ENCODE data around the gene RGS18.
"Not testable (repeated sequence)": the region's sequence is repeated elsewhere in the genome, so short reads cannot be mapped to it uniquely, and the experiment has no call there.

Gene RGS18

DNA sequence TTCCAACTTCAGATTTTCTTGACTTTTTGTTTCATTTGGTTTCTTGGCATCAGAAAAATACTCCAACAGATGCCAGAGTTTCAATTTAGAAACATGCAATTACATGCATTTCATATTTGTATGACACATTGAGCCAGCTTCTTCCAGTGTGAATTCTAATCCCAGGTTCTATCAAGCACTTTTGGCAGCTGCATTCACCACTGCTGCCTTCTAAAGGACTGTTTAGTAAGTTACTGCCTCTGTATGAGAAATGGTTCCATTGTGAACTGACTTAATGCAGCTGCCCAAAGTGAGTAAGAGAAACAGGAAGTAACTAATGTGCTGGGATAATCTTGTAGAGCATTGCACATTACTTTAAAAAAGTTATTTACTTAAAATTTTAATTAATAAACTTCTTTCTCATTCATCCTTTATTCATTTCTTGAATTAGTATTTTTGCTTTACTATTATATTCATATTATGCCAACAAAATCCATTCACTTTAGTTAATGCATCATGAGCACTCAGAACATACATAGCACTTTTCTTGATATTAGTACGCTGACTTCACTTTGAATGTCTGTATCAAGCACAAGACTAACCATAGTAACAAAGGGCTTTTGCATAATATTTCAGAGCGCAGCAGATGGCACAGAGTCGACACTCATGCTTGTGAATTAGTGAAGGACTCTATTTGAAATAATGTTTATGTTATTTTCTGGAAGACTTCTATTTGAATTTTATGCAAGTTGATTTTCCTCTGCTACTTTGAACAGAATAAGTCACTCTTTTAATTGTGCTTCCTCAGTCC lies 9.8 kb downstream of the RGS18 start:
- no peak for DNase-seq

DNA sequence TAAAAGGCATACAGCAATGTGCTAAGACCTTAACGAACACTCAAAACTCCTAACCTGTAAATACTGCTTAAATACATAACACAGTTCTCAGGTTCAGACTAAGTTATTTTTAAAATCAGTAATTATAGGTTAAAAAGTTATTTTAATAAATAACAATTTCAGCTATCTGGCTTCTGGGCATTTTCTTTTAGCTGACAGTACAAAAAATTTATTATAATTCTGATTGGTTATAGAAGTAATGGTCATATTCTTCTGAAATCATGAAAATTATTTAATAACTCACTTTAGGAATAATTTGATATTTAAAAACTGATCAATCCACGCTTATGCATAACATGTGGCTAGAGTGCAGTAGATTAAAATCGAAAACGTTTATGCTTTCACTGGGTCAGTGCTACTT lies 10.7 kb downstream of the RGS18 start:
- no peak for DNase-seq

DNA sequence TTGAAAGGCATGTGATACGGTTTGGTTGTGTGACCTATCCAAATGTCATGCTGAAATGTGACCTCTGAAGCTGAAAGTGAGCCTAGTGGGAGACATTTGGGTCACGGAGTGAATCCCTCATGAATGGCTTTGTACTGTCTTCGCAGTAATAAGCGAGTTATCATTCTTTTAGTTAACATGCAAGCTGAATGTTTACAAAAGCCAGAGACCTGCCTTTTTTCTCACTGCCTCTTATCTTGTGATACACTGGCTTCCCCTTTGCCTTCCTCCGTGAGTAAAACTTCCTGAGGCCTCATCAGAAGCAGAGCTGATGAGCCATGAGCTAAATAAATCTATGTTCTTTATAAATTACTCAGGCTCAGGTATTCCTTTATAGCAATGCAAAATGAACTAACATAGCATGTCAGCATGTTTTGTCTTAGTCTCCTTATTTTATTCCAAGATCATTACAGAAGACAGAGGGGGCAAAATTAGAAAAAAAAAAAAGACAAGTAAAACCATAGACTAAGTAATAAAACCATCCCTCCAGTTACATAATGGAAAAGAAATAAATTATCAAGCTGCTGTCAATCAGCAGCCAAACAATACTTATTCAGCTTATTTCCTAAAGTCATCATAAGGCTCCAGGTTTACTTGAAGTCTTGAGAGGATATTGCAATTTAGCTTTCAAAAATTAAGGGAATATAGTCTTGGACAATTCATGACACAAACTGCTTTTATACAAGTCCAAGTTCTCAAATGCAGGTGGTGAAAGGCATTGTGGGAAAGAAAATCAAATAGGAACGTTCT lies 12.1 kb downstream of the RGS18 start:
- no peak for DNase-seq

DNA sequence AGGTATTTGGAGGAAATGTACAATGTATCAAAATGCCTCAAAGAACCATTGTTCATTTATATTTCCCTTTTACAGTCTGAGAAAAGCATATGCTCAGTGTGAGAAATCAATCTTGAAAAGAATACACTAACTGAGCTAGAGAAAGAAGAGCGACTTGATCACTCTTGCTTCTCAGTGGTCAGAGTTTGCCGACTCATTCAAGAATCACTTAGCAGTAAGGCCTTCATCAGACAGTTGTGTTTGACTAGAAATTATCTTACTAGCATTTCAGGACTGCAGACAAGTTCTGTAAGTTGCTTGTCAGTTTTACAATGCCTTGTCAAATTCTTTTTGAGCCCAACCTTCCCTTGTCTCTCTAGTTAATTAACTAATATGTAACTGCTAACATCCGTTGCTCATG lies 12.9 kb downstream of the RGS18 start:
- DNase-seq: no peak

DNA sequence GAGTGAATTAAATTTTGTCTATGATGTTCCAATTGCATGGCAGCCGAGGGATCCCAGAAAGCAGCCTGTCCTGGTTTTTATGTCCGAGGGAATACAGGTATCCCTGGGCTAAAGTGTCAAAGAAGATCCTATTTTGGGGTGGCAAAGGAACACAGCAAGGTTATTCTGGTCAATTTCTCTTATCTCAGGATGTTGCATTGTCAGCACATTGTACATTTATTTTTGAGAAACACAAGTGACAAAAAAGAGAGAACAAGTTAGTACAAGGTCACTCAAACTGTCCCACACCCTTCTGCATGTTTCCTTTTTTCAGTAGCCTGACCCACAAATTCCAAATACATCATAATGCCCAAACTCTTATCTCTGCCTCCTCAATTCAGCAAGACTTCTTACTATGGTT lies 17.7 kb downstream of the RGS18 start:
- DNase-seq: no peak

DNA sequence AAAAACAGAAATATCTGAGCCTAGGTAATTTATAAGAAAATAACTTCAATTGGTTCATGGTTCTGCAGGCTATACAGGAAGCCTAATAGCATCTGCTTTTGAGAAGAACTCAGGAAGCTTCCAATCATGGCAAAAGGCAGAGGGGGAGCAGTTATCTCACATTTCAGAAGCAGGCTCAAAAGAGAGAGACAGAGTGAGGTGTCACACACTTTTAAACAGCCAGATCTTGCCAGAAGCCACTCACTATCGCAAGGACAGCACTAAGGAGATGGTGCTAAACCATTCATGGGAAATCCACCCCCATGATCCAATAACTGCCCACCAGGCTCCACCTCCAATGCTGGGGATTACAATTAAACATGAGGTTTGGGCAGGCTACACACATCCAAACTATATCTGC lies 25.5 kb downstream of the RGS18 start:
- no peak for DNase-seq

DNA sequence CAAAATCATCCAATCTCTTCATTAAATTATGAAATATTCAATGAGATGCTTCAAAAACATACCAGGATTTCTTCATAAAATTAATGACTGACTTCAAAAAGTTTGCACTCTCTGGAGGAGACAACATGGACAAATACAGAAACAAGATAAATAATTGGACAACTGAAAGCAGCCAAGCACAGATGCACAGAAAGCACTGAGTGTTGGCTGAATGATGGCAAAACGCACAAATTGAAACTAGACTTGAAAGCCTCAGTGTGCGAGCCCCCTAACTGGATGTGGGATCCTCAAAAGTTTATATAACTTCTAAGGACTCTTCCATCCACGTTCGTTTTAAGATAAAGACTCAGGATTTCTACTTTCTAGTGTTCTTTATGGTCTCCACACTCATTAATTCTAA lies 27.9 kb downstream of the RGS18 start:
- no peak for DNase-seq

DNA sequence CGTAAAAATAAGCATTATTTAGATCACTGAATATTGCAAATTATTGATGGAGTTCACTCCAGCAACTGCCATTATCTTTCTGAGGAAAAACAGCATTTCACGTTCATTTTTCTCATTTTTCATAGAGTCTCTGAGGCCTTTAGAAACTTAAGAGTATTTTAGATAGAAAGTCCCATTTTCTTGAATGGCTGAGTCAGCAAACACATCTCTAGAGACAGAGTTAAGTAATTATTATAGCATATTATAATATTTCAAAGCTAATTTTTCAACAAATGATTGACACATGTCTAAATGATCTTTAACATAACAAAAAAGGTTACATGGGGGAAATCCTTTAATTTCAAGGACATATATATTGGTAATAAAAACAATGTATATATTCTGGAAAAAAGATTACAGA lies 31.8 kb downstream of the RGS18 start:
- DNase-seq: no peak

DNA sequence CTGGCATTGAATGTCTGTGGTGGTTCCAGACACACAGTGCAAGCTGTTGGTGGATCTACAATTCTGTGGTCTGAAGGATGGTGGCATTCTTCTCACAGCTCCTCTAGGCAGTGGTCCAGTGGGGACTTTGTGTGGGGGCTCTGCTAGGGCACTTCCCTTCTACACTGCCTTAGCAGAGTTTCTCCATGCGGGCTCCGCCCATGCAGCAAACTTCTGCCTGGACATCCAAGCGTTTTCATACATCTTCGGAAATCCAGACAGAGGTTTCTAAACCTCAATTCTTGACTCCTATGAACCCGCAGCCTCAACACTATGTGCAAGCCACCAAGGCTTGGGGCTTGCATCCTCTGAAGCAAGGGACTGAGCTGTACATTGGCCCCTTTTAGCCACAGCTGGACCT lies 43.0 kb downstream of the RGS18 start:
- DNase-seq: no peak

DNA sequence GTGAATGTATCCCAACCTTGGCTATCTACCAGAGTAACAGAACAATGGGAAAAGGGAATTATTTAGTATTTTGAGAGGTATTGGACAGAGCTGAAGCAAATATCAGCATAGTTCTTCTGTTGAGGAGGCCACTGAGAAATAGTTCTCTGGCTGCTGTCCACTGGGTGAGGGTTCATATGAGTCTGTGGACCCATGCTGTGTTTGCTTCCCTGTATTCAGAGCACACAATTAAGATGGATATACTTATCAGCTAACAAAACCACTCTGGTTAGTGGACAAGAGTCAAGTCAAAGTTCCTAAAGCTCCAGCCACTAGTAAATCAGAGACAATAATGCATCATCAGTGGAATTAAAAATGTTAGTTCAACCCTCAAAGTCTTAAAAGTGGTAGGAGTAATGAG lies 66.1 kb downstream of the RGS18 start:
- DNase-seq: no peak

DNA sequence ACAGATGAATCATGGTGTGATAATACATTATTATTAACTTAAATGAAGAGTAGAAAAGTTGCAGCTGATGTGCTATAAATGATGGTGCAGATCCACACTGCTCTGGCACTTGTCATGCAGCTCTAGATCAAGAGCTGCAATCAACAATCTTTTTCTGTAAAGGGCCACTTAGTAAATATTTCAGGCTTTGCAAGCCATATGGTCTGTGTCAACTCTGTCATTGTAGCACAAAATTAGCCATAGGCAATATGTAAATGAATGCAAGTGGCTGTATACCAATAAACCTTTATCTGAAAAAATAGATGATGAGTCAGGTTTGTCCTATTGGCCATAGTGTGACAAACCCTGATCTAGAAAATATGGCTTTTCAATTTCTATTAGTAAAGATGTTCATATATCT lies 66.6 kb downstream of the RGS18 start:
- DNase-seq: no peak

DNA sequence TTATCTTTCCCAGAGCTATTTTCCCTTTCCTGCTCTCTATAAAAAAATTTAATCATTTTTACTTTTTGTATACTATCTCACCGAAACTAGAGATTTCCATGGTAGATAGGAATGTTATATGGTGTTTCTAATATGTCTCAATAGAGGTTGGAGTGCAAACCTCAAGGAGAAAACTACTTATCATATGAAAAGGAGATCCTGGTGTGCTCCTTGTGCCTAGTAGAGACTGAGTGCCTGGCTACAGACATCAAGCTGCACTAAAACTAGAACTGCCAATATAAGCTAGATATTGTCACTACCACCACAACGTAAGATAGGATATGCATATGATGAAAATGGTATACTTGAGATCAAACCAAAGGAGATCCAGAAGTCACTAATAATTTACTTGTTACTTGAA lies 67.0 kb downstream of the RGS18 start:
- DNase-seq: no peak

DNA sequence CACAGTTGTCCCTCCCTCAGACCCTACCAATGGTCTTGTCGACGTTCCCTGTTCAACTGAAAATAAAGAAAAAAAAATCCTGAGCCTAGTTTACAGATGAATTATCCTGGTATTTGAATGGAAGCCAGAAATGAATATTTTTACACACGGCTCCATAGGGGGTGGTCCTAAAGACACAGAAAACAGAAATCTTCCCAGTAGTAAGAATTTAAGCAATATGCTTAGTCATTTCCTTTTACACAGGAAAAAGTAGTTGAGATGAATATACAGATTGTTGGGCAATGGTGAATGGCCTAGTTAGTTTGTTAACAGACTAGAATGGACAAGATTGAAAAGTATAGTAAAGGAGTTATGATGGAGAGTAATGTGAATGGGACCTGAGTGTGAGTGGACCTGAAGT lies 67.4 kb downstream of the RGS18 start:
- no peak for DNase-seq

DNA sequence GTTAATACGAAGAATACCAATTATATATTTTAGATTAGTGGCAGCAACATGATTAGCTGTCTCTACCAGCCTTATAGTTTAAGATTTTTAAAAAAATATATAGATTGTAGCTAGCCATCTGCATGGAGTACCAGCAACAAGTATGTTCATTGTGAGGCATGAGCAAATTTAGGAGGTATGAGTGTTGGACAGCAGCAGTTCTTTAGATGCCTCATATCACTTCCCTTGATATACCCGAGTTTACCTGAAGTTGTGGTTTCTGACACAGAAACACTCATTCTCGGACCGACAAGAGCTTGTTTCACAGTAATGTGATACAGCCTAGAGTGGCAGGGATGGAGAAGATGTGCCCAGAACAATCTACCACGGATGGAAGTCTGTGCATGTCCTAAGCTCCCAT lies 69.1 kb downstream of the RGS18 start:
- DNase-seq: no peak

DNA sequence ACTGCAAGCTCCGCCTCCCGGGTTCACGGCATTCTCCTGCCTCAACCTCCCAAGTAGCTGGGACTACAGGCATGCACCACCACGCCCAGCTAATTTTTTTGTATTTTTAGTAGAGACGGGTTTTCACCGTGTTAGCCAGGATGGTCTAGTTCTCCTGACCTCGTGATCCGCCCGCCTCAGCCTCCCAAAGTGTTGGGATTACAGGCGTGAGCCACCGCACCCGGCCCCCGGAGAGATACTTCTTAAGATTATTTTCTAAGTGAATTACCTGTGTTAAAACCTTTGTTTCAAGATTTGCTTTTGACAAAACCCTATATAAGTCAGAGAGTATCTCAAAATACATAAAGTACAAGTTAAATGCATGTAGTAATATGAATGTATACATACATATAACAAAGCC lies 69.7 kb downstream of the RGS18 start:
- DNase-seq: not testable (repeated sequence)

DNA sequence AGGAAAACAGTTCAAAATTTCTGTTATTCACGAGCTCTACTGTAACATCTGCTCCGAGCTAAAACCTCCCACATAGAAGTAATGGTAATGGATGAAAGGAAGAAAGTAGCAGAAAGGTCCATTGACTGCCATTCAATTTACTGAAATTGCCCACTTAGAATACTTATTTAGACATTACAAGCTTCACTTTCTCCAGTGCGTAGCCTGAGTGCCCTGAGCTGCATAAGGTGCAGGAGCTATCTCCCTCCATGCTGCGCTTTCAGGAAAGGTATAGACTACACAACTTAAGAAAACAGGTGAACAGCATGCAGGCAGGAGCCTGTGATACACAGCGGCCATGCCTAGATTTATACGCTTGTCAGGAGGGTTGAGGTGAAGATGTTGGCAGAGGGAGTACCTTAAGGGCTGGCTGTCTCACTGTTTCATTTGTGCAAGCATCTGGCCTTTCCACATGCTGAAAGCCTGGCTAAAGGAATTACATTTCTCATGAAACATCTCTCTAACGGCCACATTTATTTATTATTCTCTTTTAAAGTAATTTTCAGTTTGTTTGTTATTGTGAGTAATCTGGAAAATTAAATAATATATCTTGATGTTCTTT lies 74.7 kb downstream of the RGS18 start:
- no peak for DNase-seq

DNA sequence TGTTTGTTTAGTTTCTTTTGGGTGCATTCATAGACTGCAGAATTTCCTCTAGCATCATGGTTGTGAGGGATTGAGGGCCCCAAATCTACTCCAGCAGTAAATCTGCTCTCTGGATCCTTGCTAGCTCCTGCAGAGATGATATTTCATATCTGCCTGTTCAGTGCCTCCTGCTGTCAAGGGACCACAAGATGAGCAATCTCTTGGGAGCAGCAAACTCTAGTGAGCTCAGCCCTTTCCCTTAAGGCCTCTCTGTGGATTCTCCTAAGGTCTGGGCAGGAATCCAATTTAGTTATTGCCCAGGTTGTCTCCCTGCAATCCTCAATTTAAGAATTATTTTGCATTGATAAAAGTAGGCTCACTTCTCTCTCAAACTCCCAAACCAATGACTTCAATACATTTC lies 76.9 kb downstream of the RGS18 start:
- no peak for DNase-seq
